PC-9 (cell line): ENCODE data around the gene TMEM60. TPM values are rescaled to one million over a fixed set of nuclear protein-coding genes. Genes with fewer than 3 reads are reported as not detected.

ENCODE experiments used
- BruUV-seq: library from RNA; stranded (reverse); fragments of 400-500 nt; replicated peaks from 2 replicates; lab custom pipeline; 2021; lab: Mats Ljungman, UMichigan
- CTCF ChIA-PET: fragments of 300-600 bp; sonication (Branson Sonifier 250); formaldehyde crosslinking; loops from one replicate; lab custom pipeline; 2022; ENCODE audit warnings: antibody characterized with exemption; lab: Charles Lee
- POLR2A ChIA-PET: fragments of 300-600 bp; sonication (Branson Sonifier 250); formaldehyde crosslinking; loops from one replicate; lab custom pipeline; 2022; ENCODE audit warnings: antibody characterized with exemption; ENCODE audit not compliant: unreplicated experiment; lab: Charles Lee
- DNase-seq, 2 experiments: peaks; one replicate each; pipeline versions ENCODE4 v3.0.0 to v3.0.0-alpha.2; 2015 to 2022; ENCODE audit warnings: mixed read lengths in 1 of 2
- H2AFZ ChIP-seq: fragments of 200-600 bp; sonication (generic); 2 replicates; pipeline ENCODE4 v1.8.1; 2017; ENCODE audit warnings: antibody characterized with exemption
- H3F3A ChIP-seq: fragments of 200-600 bp; sonication (generic); 2 replicates; pipeline ENCODE4 v1.8.1; 2017; ENCODE audit warnings: antibody characterized with exemption, mild to moderate bottlenecking, low read depth; ENCODE audit not compliant: insufficient read depth
- H3K27ac ChIP-seq: fragments of 200-600 bp; sonication (generic); 2 replicates; pipeline ENCODE4 v1.6.1; 2016; ENCODE audit warnings: mixed run types
- H3K27me3 ChIP-seq: fragments of 200-600 bp; sonication (generic); 2 replicates; pipeline ENCODE4 v1.6.1; 2016; ENCODE audit warnings: low read depth, mixed run types; ENCODE audit not compliant: insufficient read depth
- H3K36me3 ChIP-seq: fragments of 200-600 bp; sonication (generic); 2 replicates; pipeline ENCODE4 v1.6.1; 2016; ENCODE audit warnings: low read depth, mixed run types
- H3K4me1 ChIP-seq: fragments of 200-600 bp; sonication (generic); replicated peaks from 2 replicates; pipeline ENCODE4 v1.6.1; 2016; ENCODE audit warnings: mixed run types; ENCODE audit not compliant: insufficient read depth
- H3K4me2 ChIP-seq: fragments of 200-600 bp; sonication (generic); 2 replicates; pipeline ENCODE4 v1.6.1; 2017; ENCODE audit warnings: mixed run types
- H3K4me3 ChIP-seq: fragments of 200-600 bp; sonication (generic); 2 replicates; pipeline ENCODE4 v1.6.1; 2016; ENCODE audit warnings: mixed run types
- H3K79me2 ChIP-seq: fragments of 200-600 bp; sonication (generic); 2 replicates; pipeline ENCODE4 v1.6.1; 2017; ENCODE audit warnings: low read depth, mixed run types
- H3K9me2 ChIP-seq: fragments of 200-600 bp; sonication (generic); 2 replicates; pipeline ENCODE4 v1.8.1; 2017; ENCODE audit warnings: mild to moderate bottlenecking; ENCODE audit not compliant: insufficient read depth
- H3K9me3 ChIP-seq: fragments of 200-600 bp; sonication (generic); 2 replicates; pipeline ENCODE4 v1.8.1; 2016; ENCODE audit warnings: low read depth; ENCODE audit not compliant: insufficient read depth
- H4K20me1 ChIP-seq: fragments of 200-600 bp; sonication (generic); 2 replicates; pipeline ENCODE4 v1.8.1; 2017; ENCODE audit not compliant: insufficient read depth
- CTCF ChIP-seq: fragments of 200-600 bp; sonication (generic); conservative IDR thresholded peaks from 2 replicates; pipeline ENCODE4 v1.6.1; 2017; ENCODE audit warnings: mixed run types, antibody characterized with exemption, mild to moderate bottlenecking, moderate library complexity
- EZH2 ChIP-seq: fragments of 200-600 bp; sonication (generic); IDR thresholded peaks from 2 replicates; pipeline ENCODE4 v1.8.0; 2017; ENCODE audit warnings: antibody characterized with exemption, low read depth
- intact Hi-C: fragments of 100-400 bp; cut with micrococcal nuclease; formaldehyde crosslinking; loops from one replicate; pipeline ENCODE4 v1.10.0; 2022; ENCODE audit not compliant: unreplicated experiment
- total RNA-seq: library from RNA; stranded (reverse); gene quantifications from 2 replicates; pipeline ENCODE4 v1.2.3, GENCODE V29; 2021

The TMEM60 gene
- total RNA-seq, 1 experiment from 2014 or later, result 29.1 TPM

DNA sequence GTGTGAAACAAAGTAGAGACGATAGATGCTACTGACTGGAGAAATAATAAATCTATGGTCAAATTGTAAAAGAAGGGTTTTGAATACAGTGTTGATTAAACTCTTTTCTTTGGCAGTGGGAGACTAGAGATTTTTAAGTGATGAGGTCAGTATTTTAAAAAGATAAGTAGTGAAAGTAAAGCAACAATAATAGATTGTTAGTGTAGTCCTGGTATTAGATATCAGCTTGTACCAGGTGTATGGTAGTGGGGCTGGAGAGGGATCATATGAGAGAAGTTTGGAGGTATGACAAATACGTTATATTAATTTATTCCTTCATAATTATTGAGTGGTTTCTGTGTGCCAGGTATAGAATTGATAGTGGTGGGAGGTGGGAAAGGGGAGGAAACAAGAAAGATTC lies 25.6 kb upstream of the TMEM60 start:
- no peak for DNase-seq
- Histone ChIP-seq H3K27me3 (no peaks in the 10 kb centered on the region), H4K20me1 (no peaks in the 10 kb centered on the region), H3K36me3 (no peaks in the 10 kb centered on the region), H3K79me2 (0 out of 2 replicates have a peak, but pooled peaks cover 12% of the 10 kb centered on the region), H3F3A (no peaks in the 10 kb centered on the region), H3K9me3 (peaks cover 24% of the 10 kb centered on the region), H3K4me1 (peaks cover 3% of the 10 kb centered on the region; the same call in 1 of the 2 replicates), H2AFZ (no peak overlapping the region), H3K9me2 (no peaks in the 10 kb centered on the region), H3K4me2 (no peak overlapping the region), H3K4me3 (no peak overlapping the region), H3K27ac (no peak overlapping the region)
- ChIA-PET CTCF (no interaction called here), POLR2A (no interaction called here)
- intact Hi-C loops, result no loop called here
- TF ChIP-seq EZH2 (no peak), CTCF (no peak)
- BruUV-seq, result no TSS peak

- H3K4me3 ChIP-seq, result no peak overlapping the region
- no peaks in the 10 kb centered on the region for H3K27me3 ChIP-seq
- peaks cover 24% of the 10 kb centered on the region for H3K9me3 ChIP-seq
- no peaks in the 10 kb centered on the region for H3F3A ChIP-seq
- ChIA-PET POLR2A (no interaction called here), CTCF (no interaction called here)
- no peak overlapping the region for H3K4me2 ChIP-seq
- no peaks in the 10 kb centered on the region for H3K4me1 ChIP-seq
- H3K9me2 ChIP-seq, result no peaks in the 10 kb centered on the region
- no peak for TF ChIP-seq EZH2
- no peak for TF ChIP-seq CTCF
- no peak for DNase-seq
- 0 out of 2 replicates have a peak, but pooled peaks cover 7% of the 10 kb centered on the region for H3K79me2 ChIP-seq
- H2AFZ ChIP-seq, result no peak overlapping the region
- H3K36me3 ChIP-seq, result no peaks in the 10 kb centered on the region
- no peak overlapping the region for H3K27ac ChIP-seq
- intact Hi-C loops, result no loop called here
- no TSS peak for BruUV-seq
- H4K20me1 ChIP-seq, result no peaks in the 10 kb centered on the region
Observed at GRCh38 chr7:77822269-77822668, 24.0 kb upstream of the TMEM60 start.

DNA sequence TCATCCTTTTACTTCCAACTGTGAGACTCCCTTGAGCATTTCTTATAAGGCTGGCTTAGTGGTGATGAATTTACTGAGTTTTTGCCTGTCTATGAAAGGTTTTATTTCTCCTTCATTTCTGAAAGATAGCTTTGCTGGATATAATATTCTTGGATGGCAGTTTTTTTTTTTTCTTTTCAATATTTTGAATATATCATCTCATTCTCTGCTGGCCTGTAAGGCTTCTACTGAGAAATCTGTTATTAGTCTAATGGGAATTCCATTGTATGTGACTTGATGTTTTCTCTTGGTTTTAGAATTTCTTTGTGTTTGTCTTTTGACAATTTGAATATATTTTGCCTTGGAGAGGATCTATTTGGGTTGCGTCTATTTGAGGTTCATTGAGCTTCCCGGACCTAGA lies 22.7 kb upstream of the TMEM60 start:
- Histone ChIP-seq H3K4me2 (no peak overlapping the region), H3K27ac (no peak overlapping the region), H2AFZ (no peak overlapping the region), H3K27me3 (no peaks in the 10 kb centered on the region), H3F3A (no peaks in the 10 kb centered on the region), H3K9me3 (peaks cover 24% of the 10 kb centered on the region), H3K4me3 (no peak overlapping the region), H3K9me2 (no peaks in the 10 kb centered on the region), H4K20me1 (no peaks in the 10 kb centered on the region), H3K79me2 (0 out of 2 replicates have a peak, but pooled peaks cover 7% of the 10 kb centered on the region), H3K4me1 (no peaks in the 10 kb centered on the region), H3K36me3 (no peaks in the 10 kb centered on the region)
- CTCF ChIA-PET, result interaction anchor here (0.6 kb wide), 1 partner anchor 8 kb away, joined by 4 read pairs; no protein-coding TSS in a partner anchor
- TF ChIP-seq EZH2 (no peak), CTCF (no peak)
- POLR2A ChIA-PET, result interaction anchor here (0.6 kb wide), 1 partner anchor 616 kb away, joined by 4 read pairs; no protein-coding TSS in a partner anchor
- intact Hi-C loops, result no loop called here
- DNase-seq, result no peak
- no TSS peak for BruUV-seq
